ENCODE data around the gene CSH2. TPM values are rescaled to one million over a fixed set of nuclear protein-coding genes. Genes with fewer than 3 reads are reported as not detected.

Gene CSH2
- total RNA-seq, 2 experiments from 2014 or later: not detected

DNA sequence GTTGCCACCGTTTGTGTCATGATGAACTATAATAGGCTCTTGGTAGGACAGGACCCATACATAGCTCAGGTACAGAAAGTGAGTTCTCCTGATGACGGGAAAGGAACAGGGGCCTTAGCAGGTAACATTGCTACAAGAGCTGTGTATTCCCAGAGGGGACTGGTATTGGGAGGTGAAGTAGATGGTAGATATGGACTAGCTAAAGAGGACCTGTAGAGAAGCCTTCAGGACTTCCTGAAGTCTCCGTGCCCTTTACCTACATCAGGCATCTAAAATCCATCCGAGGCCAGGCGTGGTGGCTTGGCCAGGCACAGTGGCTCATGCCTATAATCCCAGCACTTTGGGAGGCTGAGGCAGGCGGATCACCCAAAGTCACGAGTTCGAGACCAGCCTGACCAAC, 18.3 kb downstream of the CSH2 start:
- intact Hi-C loops (cut with micrococcal nuclease): no loop called here
- Mint-ChIP-seq H3K4me3 (no peak overlapping the region), H3K4me1 (ENCODE audit: low read depth) (no peaks in the 10 kb centered on the region), H3K27ac (no peak overlapping the region), H3K9me3 (no peaks in the 10 kb centered on the region), H3K27me3 (no peaks in the 10 kb centered on the region), H3K36me3 (ENCODE audit: low read depth) (no peaks in the 10 kb centered on the region)
- POLR2A ChIA-PET: interaction anchor here (1.7 kb wide), 1 partner anchor 11 kb away, joined by 4 read pairs; no protein-coding TSS in a partner anchor
- TF ChIP-seq, protein P1, sequence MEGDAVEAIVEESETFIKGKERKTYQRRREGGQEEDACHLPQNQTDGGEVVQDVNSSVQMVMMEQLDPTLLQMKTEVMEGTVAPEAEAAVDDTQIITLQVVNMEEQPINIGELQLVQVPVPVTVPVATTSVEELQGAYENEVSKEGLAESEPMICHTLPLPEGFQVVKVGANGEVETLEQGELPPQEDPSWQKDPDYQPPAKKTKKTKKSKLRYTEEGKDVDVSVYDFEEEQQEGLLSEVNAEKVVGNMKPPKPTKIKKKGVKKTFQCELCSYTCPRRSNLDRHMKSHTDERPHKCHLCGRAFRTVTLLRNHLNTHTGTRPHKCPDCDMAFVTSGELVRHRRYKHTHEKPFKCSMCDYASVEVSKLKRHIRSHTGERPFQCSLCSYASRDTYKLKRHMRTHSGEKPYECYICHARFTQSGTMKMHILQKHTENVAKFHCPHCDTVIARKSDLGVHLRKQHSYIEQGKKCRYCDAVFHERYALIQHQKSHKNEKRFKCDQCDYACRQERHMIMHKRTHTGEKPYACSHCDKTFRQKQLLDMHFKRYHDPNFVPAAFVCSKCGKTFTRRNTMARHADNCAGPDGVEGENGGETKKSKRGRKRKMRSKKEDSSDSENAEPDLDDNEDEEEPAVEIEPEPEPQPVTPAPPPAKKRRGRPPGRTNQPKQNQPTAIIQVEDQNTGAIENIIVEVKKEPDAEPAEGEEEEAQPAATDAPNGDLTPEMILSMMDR (IDR thresholded peaks at IDR 0.05): no peak
- CTCF ChIA-PET: interaction anchor here (1.0 to 4.3 kb wide), 3 partner anchors 11 to 33 kb away, joined by 3 to 23 read pairs (median 8); no protein-coding TSS in a partner anchor
- no peak for DNase-seq
- no peak for ATAC-seq

DNA sequence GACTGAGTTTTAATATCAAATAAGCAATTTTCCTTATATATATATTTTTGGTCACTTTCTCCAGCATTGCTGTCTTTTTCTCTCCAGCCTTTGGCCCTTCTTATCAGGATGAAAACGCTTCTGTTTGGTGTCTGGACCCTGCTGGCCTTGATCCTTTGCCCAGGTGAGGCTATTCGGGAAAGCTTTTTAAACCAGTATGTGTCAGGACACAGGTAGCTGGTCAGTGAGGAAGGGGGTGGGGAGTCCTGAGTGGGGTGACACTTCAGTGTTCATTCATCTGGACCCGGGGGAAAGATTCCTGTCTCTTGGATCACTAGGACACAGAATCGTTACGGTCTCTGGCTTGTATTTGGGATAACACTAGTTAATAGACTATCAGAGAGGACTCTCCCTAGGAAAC, 18.8 kb downstream of the CSH2 start:
- intact Hi-C loops (cut with micrococcal nuclease): no loop called here
- ATAC-seq (no peak), DNase-seq (no peak)
- Mint-ChIP-seq H3K27me3 (no peaks in the 10 kb centered on the region), H3K36me3 (ENCODE audit: low read depth) (no peaks in the 10 kb centered on the region), H3K4me3 (no peak overlapping the region), H3K4me1 (ENCODE audit: low read depth) (no peaks in the 10 kb centered on the region), H3K27ac (no peak overlapping the region), H3K9me3 (no peaks in the 10 kb centered on the region)
- ChIA-PET POLR2A (no interaction called here), CTCF (interaction anchor here (1.0 to 4.3 kb wide), 3 partner anchors 11 to 33 kb away, joined by 3 to 23 read pairs (median 8); no protein-coding TSS in a partner anchor)
- TF ChIP-seq, protein P1 (IDR thresholded peaks at IDR 0.05): no peak

DNA sequence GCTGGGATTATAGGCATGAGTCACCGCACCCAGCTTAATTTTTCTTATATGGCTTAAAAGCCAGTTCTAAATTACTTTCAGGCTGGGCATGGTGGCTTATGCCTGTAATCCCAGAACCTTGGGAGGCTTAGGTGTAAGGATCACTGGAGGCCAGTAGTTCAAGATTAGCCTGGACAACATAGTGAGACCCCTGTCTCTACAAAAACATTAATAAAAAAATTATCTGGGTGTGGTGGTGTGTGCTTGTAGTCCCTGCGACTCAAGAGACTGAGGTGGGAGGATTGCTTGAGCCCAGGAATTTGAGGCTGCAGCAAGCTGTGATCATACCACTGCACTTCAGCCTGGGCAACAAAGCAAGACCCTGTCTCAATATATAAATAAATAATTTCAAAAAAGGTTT, 20.2 kb downstream of the CSH2 start:
- peaks cover 4% of the 10 kb centered on the region for H3K9me3 Mint-ChIP-seq
- intact Hi-C loops (cut with micrococcal nuclease): no loop called here
- H3K4me3 Mint-ChIP-seq: no peak overlapping the region
- TF ChIP-seq, protein P1 (IDR thresholded peaks at IDR 0.05): no peak
- CTCF ChIA-PET: interaction anchor here (4.3 kb wide), 1 partner anchor 13 kb away, joined by 23 read pairs; no protein-coding TSS in a partner anchor
- H3K4me1 Mint-ChIP-seq (ENCODE audit: low read depth): peaks cover 7% of the 10 kb centered on the region
- H3K27ac Mint-ChIP-seq: no peak overlapping the region
- POLR2A ChIA-PET: interaction anchor here (0.7 kb wide), 1 partner anchor 12 kb away, joined by 3 read pairs; no protein-coding TSS in a partner anchor
- peaks cover 3% of the 10 kb centered on the region for H3K36me3 Mint-ChIP-seq (ENCODE audit: low read depth)
- DNase-seq (no peak), ATAC-seq (no peak)
- H3K27me3 Mint-ChIP-seq: no peaks in the 10 kb centered on the region

DNA sequence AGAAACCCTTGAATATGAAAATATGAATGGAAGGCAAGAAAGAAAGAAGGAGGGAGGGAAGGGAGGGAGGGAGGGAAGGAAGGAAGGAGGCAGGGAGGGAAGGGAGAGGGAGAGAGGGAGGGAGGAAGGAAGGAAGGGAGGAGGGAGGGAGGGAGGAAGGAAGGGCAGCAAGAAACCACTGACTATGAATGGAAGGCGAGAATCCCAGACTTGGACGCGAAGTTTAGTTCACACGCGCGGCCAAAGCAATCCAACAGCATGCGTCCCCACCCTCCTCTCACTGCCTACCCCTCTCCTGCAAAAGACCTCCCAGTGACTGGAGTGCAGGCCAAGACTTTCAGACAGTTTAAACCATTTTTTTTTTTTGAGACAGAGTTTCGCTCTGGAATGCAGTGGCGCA, 23.1 kb downstream of the CSH2 start:
- H3K27ac Mint-ChIP-seq: no peak overlapping the region
- H3K27me3 Mint-ChIP-seq: no peaks in the 10 kb centered on the region
- TF ChIP-seq, protein P1 (IDR thresholded peaks at IDR 0.05): no peak
- H3K36me3 Mint-ChIP-seq (ENCODE audit: low read depth): peaks cover 8% of the 10 kb centered on the region
- DNase-seq (no peak), ATAC-seq (no peak)
- POLR2A ChIA-PET: no interaction called here
- H3K9me3 Mint-ChIP-seq: peaks cover 11% of the 10 kb centered on the region
- H3K4me3 Mint-ChIP-seq: no peak overlapping the region
- CTCF ChIA-PET: interaction anchor here (1.7 kb wide), 1 partner anchor 17 kb away, joined by 5 read pairs; no protein-coding TSS in a partner anchor
- peaks cover 14% of the 10 kb centered on the region for H3K4me1 Mint-ChIP-seq (ENCODE audit: low read depth)
- intact Hi-C loops (cut with micrococcal nuclease): no loop called here

DNA sequence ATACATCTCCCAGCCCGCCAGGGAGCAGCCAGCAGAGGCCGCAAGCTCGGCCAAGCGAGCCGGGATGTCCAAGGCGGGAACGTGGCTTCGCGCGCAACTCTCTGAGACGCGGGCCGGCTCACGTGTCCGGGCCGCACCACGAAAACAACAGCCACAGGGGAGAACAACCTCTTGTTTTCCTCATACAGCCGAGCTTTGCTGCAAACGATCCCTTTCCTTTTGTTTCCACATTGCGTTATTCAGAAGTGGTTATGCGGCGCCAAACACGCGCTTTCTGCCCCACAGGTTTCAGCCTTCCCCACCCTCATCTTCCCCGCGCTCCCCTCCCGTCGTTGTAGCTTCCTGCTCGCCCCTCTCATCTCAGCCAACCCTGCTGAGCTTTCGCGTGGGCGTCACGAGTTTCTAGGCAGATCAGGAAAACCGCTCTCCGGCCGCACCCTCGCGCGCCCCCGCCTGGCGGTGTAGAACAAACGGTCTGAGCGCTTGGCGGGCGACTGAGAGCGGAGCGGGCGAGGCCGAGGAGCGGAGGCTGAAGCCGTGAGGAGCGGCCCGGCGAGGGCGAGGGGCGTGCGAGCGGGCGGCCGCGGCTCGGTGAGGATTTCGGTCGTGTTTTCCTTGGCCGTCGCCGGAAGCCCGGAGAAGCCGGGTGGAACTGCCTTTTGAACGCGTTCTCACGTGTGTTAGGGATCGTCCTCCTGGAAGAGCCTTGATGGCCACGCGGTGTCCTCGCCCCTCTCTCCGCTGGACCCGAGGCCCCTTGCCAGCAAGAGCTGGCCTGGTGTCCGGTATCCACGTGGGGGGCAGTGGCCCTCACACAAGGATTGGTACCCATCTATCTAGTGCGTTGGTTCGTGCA, 24.4 kb downstream of the CSH2 start:
- TF ChIP-seq, protein P1 (IDR thresholded peaks at IDR 0.05): peak; percentile 84
- peaks cover 16% of the 10 kb centered on the region for H3K4me1 Mint-ChIP-seq (ENCODE audit: low read depth)
- peaks cover 8% of the 10 kb centered on the region for H3K36me3 Mint-ChIP-seq (ENCODE audit: low read depth)
- H3K4me3 Mint-ChIP-seq: peak overlapping the region; percentile 64
- intact Hi-C loops (cut with micrococcal nuclease): no loop called here
- H3K27ac Mint-ChIP-seq: peak overlapping the region; percentile 95
- H3K27me3 Mint-ChIP-seq: no peaks in the 10 kb centered on the region
- H3K9me3 Mint-ChIP-seq: peaks cover 11% of the 10 kb centered on the region
- ATAC-seq (peak; percentile 98), DNase-seq (peak; percentile 98)
- CTCF ChIA-PET: interaction anchor here (0.6 to 3.0 kb wide), 23 partner anchors 11 to 420 kb away, joined by 3 to 38 read pairs (median 4); partner anchors contain the start of gene MAP3K3
- POLR2A ChIA-PET: interaction anchor here (0.7 to 3.2 kb wide), 10 partner anchors 10 to 151 kb away, joined by 3 to 11 read pairs (median 4); partner anchors contain the start of genes CCDC47, DDX42, PRR29 and PSMC5

Data from activated CD8-positive, alpha-beta T cell treated with anti-CD3 and anti-CD28 coated beads for 36 hours (primary cell).